ENCODE results near the gene TMSB15B.

DNA sequence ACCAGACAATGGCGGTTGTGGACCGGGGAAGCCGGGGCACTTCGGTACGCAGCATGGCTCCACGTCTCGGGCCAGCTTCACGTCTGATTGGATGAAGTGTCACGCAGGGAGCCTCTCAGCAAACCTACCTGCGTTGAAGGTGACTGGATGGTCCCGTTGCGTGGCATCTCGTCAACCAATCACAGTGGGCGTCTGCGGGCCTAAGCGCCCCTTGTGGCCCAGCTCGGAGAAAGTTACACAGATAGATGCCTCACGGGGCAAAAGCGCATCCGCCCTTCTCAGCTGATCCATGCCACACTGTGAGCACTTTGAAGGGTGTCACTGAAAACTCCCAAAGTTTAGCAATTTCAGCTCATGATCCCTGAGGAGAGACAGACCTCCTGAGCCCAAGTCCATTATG is 51.2 kb downstream of the TMSB15B start, which contains the start of gene H2BW1:
- TF ChIP-seq, protein P1, sequence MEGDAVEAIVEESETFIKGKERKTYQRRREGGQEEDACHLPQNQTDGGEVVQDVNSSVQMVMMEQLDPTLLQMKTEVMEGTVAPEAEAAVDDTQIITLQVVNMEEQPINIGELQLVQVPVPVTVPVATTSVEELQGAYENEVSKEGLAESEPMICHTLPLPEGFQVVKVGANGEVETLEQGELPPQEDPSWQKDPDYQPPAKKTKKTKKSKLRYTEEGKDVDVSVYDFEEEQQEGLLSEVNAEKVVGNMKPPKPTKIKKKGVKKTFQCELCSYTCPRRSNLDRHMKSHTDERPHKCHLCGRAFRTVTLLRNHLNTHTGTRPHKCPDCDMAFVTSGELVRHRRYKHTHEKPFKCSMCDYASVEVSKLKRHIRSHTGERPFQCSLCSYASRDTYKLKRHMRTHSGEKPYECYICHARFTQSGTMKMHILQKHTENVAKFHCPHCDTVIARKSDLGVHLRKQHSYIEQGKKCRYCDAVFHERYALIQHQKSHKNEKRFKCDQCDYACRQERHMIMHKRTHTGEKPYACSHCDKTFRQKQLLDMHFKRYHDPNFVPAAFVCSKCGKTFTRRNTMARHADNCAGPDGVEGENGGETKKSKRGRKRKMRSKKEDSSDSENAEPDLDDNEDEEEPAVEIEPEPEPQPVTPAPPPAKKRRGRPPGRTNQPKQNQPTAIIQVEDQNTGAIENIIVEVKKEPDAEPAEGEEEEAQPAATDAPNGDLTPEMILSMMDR (IDR thresholded peaks at IDR 0.05), result no peak
- no peak for TF ChIP-seq POLR2AphosphoS5 (IDR thresholded peaks at IDR 0.05; ENCODE audit: low read depth, low read length)
- no peak for TF ChIP-seq RXRA (IDR thresholded peaks at IDR 0.05; ENCODE audit: borderline replicate concordance, low read depth)
- TF ChIP-seq MAX (IDR thresholded peaks at IDR 0.05; ENCODE audit: low read depth), result no peak
- TF ChIP-seq NRF1 (IDR thresholded peaks at IDR 0.05; ENCODE audit: low read depth, low read length), result no peak
- TF ChIP-seq, protein P2, sequence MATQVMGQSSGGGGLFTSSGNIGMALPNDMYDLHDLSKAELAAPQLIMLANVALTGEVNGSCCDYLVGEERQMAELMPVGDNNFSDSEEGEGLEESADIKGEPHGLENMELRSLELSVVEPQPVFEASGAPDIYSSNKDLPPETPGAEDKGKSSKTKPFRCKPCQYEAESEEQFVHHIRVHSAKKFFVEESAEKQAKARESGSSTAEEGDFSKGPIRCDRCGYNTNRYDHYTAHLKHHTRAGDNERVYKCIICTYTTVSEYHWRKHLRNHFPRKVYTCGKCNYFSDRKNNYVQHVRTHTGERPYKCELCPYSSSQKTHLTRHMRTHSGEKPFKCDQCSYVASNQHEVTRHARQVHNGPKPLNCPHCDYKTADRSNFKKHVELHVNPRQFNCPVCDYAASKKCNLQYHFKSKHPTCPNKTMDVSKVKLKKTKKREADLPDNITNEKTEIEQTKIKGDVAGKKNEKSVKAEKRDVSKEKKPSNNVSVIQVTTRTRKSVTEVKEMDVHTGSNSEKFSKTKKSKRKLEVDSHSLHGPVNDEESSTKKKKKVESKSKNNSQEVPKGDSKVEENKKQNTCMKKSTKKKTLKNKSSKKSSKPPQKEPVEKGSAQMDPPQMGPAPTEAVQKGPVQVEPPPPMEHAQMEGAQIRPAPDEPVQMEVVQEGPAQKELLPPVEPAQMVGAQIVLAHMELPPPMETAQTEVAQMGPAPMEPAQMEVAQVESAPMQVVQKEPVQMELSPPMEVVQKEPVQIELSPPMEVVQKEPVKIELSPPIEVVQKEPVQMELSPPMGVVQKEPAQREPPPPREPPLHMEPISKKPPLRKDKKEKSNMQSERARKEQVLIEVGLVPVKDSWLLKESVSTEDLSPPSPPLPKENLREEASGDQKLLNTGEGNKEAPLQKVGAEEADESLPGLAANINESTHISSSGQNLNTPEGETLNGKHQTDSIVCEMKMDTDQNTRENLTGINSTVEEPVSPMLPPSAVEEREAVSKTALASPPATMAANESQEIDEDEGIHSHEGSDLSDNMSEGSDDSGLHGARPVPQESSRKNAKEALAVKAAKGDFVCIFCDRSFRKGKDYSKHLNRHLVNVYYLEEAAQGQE (IDR thresholded peaks at IDR 0.05; ENCODE audit: low read depth, low read length), result no peak
- no peak for TF ChIP-seq ZBTB33 (IDR thresholded peaks at IDR 0.05; ENCODE audit: borderline replicate concordance, low read depth)
- no peak for TF ChIP-seq TAF1 (IDR thresholded peaks at IDR 0.05; ENCODE audit: borderline replicate concordance, low read depth, low read length)
- no peak for TF ChIP-seq TCF12 (IDR thresholded peaks at IDR 0.05)

Data from SK-N-SH (cell line).